Mammary epithelial cell (primary cell): ENCODE measurements around the gene SLC35A3.

Experiments
- EZH2 ChIP-seq: IDR thresholded peaks from 2 replicates; pipeline ENCODE4 v1.6.1; 2012; ENCODE audit warnings: low read length, inconsistent platforms, borderline replicate concordance
- TF ChIP-seq, protein P1 (sequence below), 2 donors: IDR thresholded peaks in 1 of 2; conservative IDR thresholded peaks in 1 of 2; 2 replicates each; pipeline ENCODE4 v1.5.1; 2011 to 2012; ENCODE audit warnings: inconsistent platforms in 2 of 2, low read length in 2 of 2, mild to moderate bottlenecking in 2 of 2, control low read depth in 1 of 2, low read depth in 1 of 2; ENCODE audit not compliant: insufficient read depth in 1 of 2; ENCODE audit errors: extremely low read depth in 1 of 2

- TF ChIP-seq, protein P1, sequence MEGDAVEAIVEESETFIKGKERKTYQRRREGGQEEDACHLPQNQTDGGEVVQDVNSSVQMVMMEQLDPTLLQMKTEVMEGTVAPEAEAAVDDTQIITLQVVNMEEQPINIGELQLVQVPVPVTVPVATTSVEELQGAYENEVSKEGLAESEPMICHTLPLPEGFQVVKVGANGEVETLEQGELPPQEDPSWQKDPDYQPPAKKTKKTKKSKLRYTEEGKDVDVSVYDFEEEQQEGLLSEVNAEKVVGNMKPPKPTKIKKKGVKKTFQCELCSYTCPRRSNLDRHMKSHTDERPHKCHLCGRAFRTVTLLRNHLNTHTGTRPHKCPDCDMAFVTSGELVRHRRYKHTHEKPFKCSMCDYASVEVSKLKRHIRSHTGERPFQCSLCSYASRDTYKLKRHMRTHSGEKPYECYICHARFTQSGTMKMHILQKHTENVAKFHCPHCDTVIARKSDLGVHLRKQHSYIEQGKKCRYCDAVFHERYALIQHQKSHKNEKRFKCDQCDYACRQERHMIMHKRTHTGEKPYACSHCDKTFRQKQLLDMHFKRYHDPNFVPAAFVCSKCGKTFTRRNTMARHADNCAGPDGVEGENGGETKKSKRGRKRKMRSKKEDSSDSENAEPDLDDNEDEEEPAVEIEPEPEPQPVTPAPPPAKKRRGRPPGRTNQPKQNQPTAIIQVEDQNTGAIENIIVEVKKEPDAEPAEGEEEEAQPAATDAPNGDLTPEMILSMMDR (conservative IDR thresholded peaks at IDR 0.05 in 1 of 2, IDR thresholded peaks at IDR 0.05 in 1 of 2; ENCODE audit: extremely low read depth in 1 of 2, insufficient read depth in 1 of 2, low read depth in 1 of 2, low read length in 2 of 2): no peak
- no peak for TF ChIP-seq EZH2
These were observed 5.0 kb upstream of the SLC35A3 start for GRCh38 chr1:99964806-99965205.
